PC-3 (cell line): ENCODE results near the gene FLYWCH2. TPM values are rescaled to one million over a fixed set of nuclear protein-coding genes. Genes with fewer than 3 reads are reported as not detected.

Source experiments
- ATAC-seq: fragments of 200-7000 bp; cut with Tn5 transposase; 2 replicates; pipeline ENCODE4 v1.9.1; 2020; ENCODE audit warnings: mild to moderate bottlenecking, moderate library complexity
- BruUV-seq: library from RNA; stranded (reverse); fragments of 400-500 nt; replicated peaks from 2 replicates; lab custom pipeline; 2021; lab: Mats Ljungman, UMichigan
- CTCF ChIA-PET: fragments of 300-600 bp; sonication (Branson Sonifier 250); formaldehyde crosslinking; loops from one replicate; lab custom pipeline; 2022; ENCODE audit warnings: antibody characterized with exemption; lab: Charles Lee
- POLR2A ChIA-PET: fragments of 300-600 bp; sonication (Branson Sonifier 250); formaldehyde crosslinking; loops from one replicate; lab custom pipeline; 2022; ENCODE audit warnings: antibody characterized with exemption; ENCODE audit not compliant: unreplicated experiment; lab: Charles Lee
- DNase-seq: peaks from one replicate; pipeline ENCODE4 v3.0.0-alpha.2; 2015
- H2AFZ ChIP-seq: fragments of 300-600 bp; sonication (generic); 2 replicates; pipeline ENCODE4 v1.6.0; 2016; ENCODE audit warnings: antibody characterized with exemption, low read length
- H3F3A ChIP-seq: fragments of 300-600 bp; sonication (generic); one replicate; pipeline ENCODE4 v1.6.0; 2017; ENCODE audit warnings: antibody characterized with exemption, low read length, control low read depth, mild to moderate bottlenecking; ENCODE audit not compliant: unreplicated experiment
- H3K27ac ChIP-seq: fragments of 300-600 bp; sonication (generic); 2 replicates; pipeline ENCODE4 v1.5.1; 2016; ENCODE audit warnings: mild to moderate bottlenecking, low read length
- H3K27me3 ChIP-seq: fragments of 300-600 bp; sonication (generic); 2 replicates; pipeline ENCODE4 v1.6.1; 2016; ENCODE audit warnings: low read length, mixed read lengths
- H3K36me3 ChIP-seq: fragments of 300-600 bp; sonication (generic); 2 replicates; pipeline ENCODE4 v1.6.1; 2016; ENCODE audit warnings: low read depth, mixed run types, low read length, mixed read lengths
- H3K4me1 ChIP-seq: fragments of 300-600 bp; sonication (generic); 2 replicates; pipeline ENCODE4 v1.5.1; 2016; ENCODE audit warnings: low read length; ENCODE audit not compliant: insufficient read depth
- H3K4me2 ChIP-seq: fragments of 300-600 bp; sonication (generic); 2 replicates; pipeline ENCODE4 v1.6.0; 2016; ENCODE audit warnings: low read length
- H3K4me3 ChIP-seq: fragments of 300-600 bp; sonication (generic); 2 replicates; pipeline ENCODE4 v1.5.1; 2016; ENCODE audit warnings: mild to moderate bottlenecking, low read length, mixed read lengths
- H3K79me2 ChIP-seq: fragments of 300-600 bp; sonication (generic); 2 replicates; pipeline ENCODE4 v1.6.1; 2017; ENCODE audit warnings: low read length, mixed read lengths
- H3K9ac ChIP-seq: fragments of 300-600 bp; sonication (generic); 2 replicates; pipeline ENCODE4 v1.6.0; 2016; ENCODE audit warnings: mild to moderate bottlenecking, low read length
- H3K9me2 ChIP-seq: fragments of 300-600 bp; sonication (generic); replicated peaks from 2 replicates; pipeline ENCODE4 v1.6.1; 2016; ENCODE audit warnings: mixed run types, low read length, mixed read lengths
- H3K9me3 ChIP-seq: fragments of 300-600 bp; sonication (generic); 2 replicates; pipeline ENCODE4 v1.6.1; 2016; ENCODE audit warnings: low read length, mixed read lengths
- H4K20me1 ChIP-seq: fragments of 300-600 bp; sonication (generic); 2 replicates; pipeline ENCODE4 v1.6.1; 2016; ENCODE audit warnings: low read length, mixed read lengths
- EZH2 ChIP-seq: fragments of 300-600 bp; sonication (generic); IDR thresholded peaks from one replicate; pipeline ENCODE4 v1.6.1; 2017; ENCODE audit warnings: antibody characterized with exemption, mild to moderate bottlenecking, low read length; ENCODE audit not compliant: unreplicated experiment
- EZH2phosphoT487 ChIP-seq: fragments of 300-600 bp; sonication (generic); IDR thresholded peaks from 2 replicates; pipeline ENCODE4 v1.6.1; 2018; ENCODE audit warnings: mild to moderate bottlenecking, antibody characterized with exemption, low read length, borderline replicate concordance
- intact Hi-C: fragments of 100-400 bp; cut with micrococcal nuclease; formaldehyde crosslinking; loops from 2 replicates; pipeline ENCODE4 v1.9.0; 2023
- total RNA-seq: library from RNA; depleted of rRNA; stranded (reverse); fragments of >200 nt; gene quantifications from 2 replicates; pipeline ENCODE4 v1.2.3, GENCODE V29; 2014
- TF ChIP-seq, protein P1 (sequence below): fragments of 300-600 bp; sonication (generic); conservative IDR thresholded peaks from 2 replicates; pipeline ENCODE4 v1.5.1; 2017; ENCODE audit warnings: antibody characterized with exemption, low read depth, mild to moderate bottlenecking, low read length

FLYWCH2 gene
- total RNA-seq, 1 experiment from 2014 or later, result 100 TPM

DNA sequence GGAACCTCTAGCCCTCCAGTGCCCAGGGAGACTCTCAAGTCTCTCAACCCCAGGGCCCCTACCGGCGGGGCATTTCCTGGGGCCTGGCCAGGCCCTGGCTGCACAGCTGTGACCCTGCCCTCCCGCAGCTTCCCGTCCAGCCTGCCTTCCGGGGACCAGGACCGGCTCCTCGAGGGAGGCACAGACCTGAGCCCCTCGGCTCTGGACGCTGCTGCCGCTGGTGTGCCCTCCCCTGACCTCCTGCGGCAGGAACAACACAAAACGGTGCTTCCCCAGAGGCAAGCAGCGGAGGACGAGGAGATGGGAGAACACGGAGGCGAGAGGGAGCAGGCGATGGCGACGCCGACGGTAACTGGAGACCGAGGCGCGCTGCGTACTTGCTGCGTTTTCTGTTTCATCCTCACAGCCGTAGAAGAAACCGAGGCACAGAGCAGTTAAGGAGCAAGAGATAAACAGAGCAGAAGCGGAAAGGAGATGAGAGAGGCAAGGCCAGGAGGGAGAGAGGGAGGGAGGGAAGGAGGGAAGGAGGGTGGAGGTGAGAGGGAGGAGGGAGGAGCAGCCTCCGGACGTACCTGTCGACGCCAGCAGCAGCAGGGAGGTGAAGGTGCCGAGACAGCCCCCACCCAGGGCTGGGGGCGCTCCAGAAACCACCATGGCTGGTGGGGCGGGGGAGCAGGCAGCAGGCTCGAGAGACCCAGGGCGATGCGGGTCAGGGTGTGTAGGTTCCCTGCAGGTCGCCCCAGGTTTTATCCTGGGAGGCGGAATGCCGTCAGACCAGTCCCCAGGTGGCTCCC lies 25.4 kb upstream of the FLYWCH2 start, which contains the start of gene PRSS22:
PRSS22 (minus strand) TSS at position 720 of the 794 bp plus-strand sequence; CDS start at position 654, 66 bp downstream.
- BruUV-seq, result TSS peak; percentile 80
- no peaks in the 10 kb centered on the region for H3K9me3 ChIP-seq
- peak; percentile 66 for DNase-seq
- H3K4me1 ChIP-seq, result peaks cover 29% of the 10 kb centered on the region
- H2AFZ ChIP-seq, result no peak within 1 kb of the TSS
- peak within 1 kb of the TSS; percentile 73 for H3K4me3 ChIP-seq
- 0 out of 2 replicates have a peak, but pooled peaks cover 3% of the 10 kb centered on the region for H3K36me3 ChIP-seq
- peaks cover 6% of the 10 kb centered on the region; the same call in 1 of the 2 replicates for H3K79me2 ChIP-seq
- no peaks in the 10 kb centered on the region for H3F3A ChIP-seq
- peak; percentile 60 for ATAC-seq
- ChIA-PET CTCF (interaction anchor here (1.0 kb wide), 1 partner anchor 11 kb away, joined by 4 read pairs; no protein-coding TSS in a partner anchor), POLR2A (interaction anchor here (0.6 kb wide), 1 partner anchor 153 kb away, joined by 3 read pairs; no protein-coding TSS in a partner anchor)
- peak within 1 kb of the TSS; percentile 92 for H3K4me2 ChIP-seq
- peak within 1 kb of the TSS; percentile 92 for H3K9ac ChIP-seq
- TF ChIP-seq EZH2phosphoT487, result no peak
- intact Hi-C loops, result no loop called here
- H3K27me3 ChIP-seq, result no peaks in the 10 kb centered on the region
- no peaks in the 10 kb centered on the region for H3K9me2 ChIP-seq
- H3K27ac ChIP-seq, result peak within 1 kb of the TSS; percentile 96
- H4K20me1 ChIP-seq, result no peaks in the 10 kb centered on the region

GRCh38 chr16:2858245-2859025 lies 24.6 kb upstream of the FLYWCH2 start:
- peak overlapping the region; percentile 73 for H3K4me3 ChIP-seq
- peak overlapping the region; percentile 92 for H3K4me2 ChIP-seq
- no peak overlapping the region for H2AFZ ChIP-seq
- H3K27me3 ChIP-seq, result no peaks in the 10 kb centered on the region
- peak overlapping the region; percentile 92 for H3K9ac ChIP-seq
- peaks cover 6% of the 10 kb centered on the region; the same call in 1 of the 2 replicates for H3K79me2 ChIP-seq
- TF ChIP-seq, protein P1, sequence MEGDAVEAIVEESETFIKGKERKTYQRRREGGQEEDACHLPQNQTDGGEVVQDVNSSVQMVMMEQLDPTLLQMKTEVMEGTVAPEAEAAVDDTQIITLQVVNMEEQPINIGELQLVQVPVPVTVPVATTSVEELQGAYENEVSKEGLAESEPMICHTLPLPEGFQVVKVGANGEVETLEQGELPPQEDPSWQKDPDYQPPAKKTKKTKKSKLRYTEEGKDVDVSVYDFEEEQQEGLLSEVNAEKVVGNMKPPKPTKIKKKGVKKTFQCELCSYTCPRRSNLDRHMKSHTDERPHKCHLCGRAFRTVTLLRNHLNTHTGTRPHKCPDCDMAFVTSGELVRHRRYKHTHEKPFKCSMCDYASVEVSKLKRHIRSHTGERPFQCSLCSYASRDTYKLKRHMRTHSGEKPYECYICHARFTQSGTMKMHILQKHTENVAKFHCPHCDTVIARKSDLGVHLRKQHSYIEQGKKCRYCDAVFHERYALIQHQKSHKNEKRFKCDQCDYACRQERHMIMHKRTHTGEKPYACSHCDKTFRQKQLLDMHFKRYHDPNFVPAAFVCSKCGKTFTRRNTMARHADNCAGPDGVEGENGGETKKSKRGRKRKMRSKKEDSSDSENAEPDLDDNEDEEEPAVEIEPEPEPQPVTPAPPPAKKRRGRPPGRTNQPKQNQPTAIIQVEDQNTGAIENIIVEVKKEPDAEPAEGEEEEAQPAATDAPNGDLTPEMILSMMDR, result no peak; the same call in 1 of the 2 replicates
- TF ChIP-seq EZH2phosphoT487 (no peak), EZH2 (no peak)
- BruUV-seq, result no TSS peak
- peak overlapping the region; percentile 96 for H3K27ac ChIP-seq
- H3K36me3 ChIP-seq, result 0 out of 2 replicates have a peak, but pooled peaks cover 3% of the 10 kb centered on the region
- intact Hi-C loops, result no loop called here
- ChIA-PET POLR2A (no interaction called here), CTCF (interaction anchor here (1.0 kb wide), 1 partner anchor 10 kb away, joined by 4 read pairs; no protein-coding TSS in a partner anchor)
- H3K9me3 ChIP-seq, result no peaks in the 10 kb centered on the region
- H3K4me1 ChIP-seq, result peaks cover 29% of the 10 kb centered on the region
- no peaks in the 10 kb centered on the region for H4K20me1 ChIP-seq
- DNase-seq (peak; percentile 87), ATAC-seq (peak; percentile 68)
- no peaks in the 10 kb centered on the region for H3F3A ChIP-seq
- no peaks in the 10 kb centered on the region for H3K9me2 ChIP-seq

GRCh38 chr16:2859686-2860265 lies 23.2 kb upstream of the FLYWCH2 start:
- no peak for ATAC-seq
- Histone ChIP-seq H3K9me2 (no peaks in the 10 kb centered on the region), H4K20me1 (no peaks in the 10 kb centered on the region), H3K36me3 (0 out of 2 replicates have a peak, but pooled peaks cover 3% of the 10 kb centered on the region), H3K27me3 (no peaks in the 10 kb centered on the region), H3K4me2 (no peak overlapping the region), H3K9me3 (no peaks in the 10 kb centered on the region), H3K27ac (peak overlapping the region; percentile 74), H3F3A (no peaks in the 10 kb centered on the region), H3K4me3 (no peak overlapping the region), H2AFZ (no peak overlapping the region), H3K79me2 (peaks cover 6% of the 10 kb centered on the region; the same call in 1 of the 2 replicates), H3K9ac (peak overlapping the region; percentile 52; the same call in 1 of the 2 replicates), H3K4me1 (peaks cover 29% of the 10 kb centered on the region)
- no peak for TF ChIP-seq EZH2
- TF ChIP-seq, protein P1, result no peak
- TF ChIP-seq EZH2phosphoT487, result no peak
- DNase-seq, result no peak
- intact Hi-C loops, result no loop called here
- BruUV-seq, result no TSS peak
- CTCF ChIA-PET, result no interaction called here
- POLR2A ChIA-PET, result no interaction called here
